NCI-H446 treated with DMSO at 0.1 percent for 48 hours (cell line): Measurements from ENCODE around the gene CEACAM1.
"Not testable (repeated sequence)": the region's sequence is repeated elsewhere in the genome, so short reads cannot be mapped to it uniquely, and the experiment has no call there.

ENCODE experiments used
- DNase-seq: peaks from one replicate; lab custom pipeline; 2025; lab: John Stamatoyannopoulos, UW

Gene CEACAM1

GRCh38 chr19:42548552-42548951, 20.3 kb upstream of the CEACAM1 start:
- DNase-seq, result no peak

GRCh38 chr19:42547929-42548328, 19.6 kb upstream of the CEACAM1 start:
- DNase-seq, result no peak

GRCh38 chr19:42546831-42547500, 18.7 kb upstream of the CEACAM1 start:
- DNase-seq, result no peak

- DNase-seq, result no peak
Measured at GRCh38 chr19:42544146-42544545, 15.9 kb upstream of the CEACAM1 start.

- DNase-seq, result no peak
Measured at GRCh38 chr19:42542791-42543190, 14.5 kb upstream of the CEACAM1 start.

GRCh38 chr19:42540071-42540553, 11.8 kb upstream of the CEACAM1 start:
- DNase-seq, result no peak

- no peak for DNase-seq
Measured at GRCh38 chr19:42538841-42539709, 10.8 kb upstream of the CEACAM1 start.

GRCh38 chr19:42535276-42535675, 7.0 kb upstream of the CEACAM1 start:
- DNase-seq, result not testable (repeated sequence)

GRCh38 chr19:42534391-42534790, 6.1 kb upstream of the CEACAM1 start:
- DNase-seq, result no peak

GRCh38 chr19:42532891-42533290, 4.6 kb upstream of the CEACAM1 start:
- no peak for DNase-seq

- no peak for DNase-seq
Measured at GRCh38 chr19:42531313-42531712, 3.0 kb upstream of the CEACAM1 start.

- no peak for DNase-seq
Measured at GRCh38 chr19:42529248-42529764, 1.0 kb upstream of the CEACAM1 start.

GRCh38 chr19:42524943-42525342, 3.3 kb downstream of the CEACAM1 start:
- DNase-seq, result no peak

- DNase-seq, result no peak
Measured at GRCh38 chr19:42524250-42524649, 4.0 kb downstream of the CEACAM1 start.

- not testable (repeated sequence) for DNase-seq
Measured at GRCh38 chr19:42522262-42522661, 6.0 kb downstream of the CEACAM1 start.

- no peak for DNase-seq
Measured at GRCh38 chr19:42521346-42522030, 6.8 kb downstream of the CEACAM1 start.

GRCh38 chr19:42519108-42519507, 9.2 kb downstream of the CEACAM1 start:
- DNase-seq, result no peak

GRCh38 chr19:42516771-42517170, 11.5 kb downstream of the CEACAM1 start:
- no peak for DNase-seq

GRCh38 chr19:42515241-42515832, 12.9 kb downstream of the CEACAM1 start:
- no peak for DNase-seq

GRCh38 chr19:42514449-42514848, 13.8 kb downstream of the CEACAM1 start:
- DNase-seq, result no peak

- no peak for DNase-seq
Measured at GRCh38 chr19:42512743-42513304, 15.5 kb downstream of the CEACAM1 start.
